DMS153 (cell line): Measurements from ENCODE around the gene IFNA16.
"Not testable (repeated sequence)": the region's sequence is repeated elsewhere in the genome, so short reads cannot be mapped to it uniquely, and the experiment has no call there.

Experiments
- DNase-seq: peaks from one replicate; lab custom pipeline; 2025; lab: John Stamatoyannopoulos, UW

IFNA16 gene

DNA sequence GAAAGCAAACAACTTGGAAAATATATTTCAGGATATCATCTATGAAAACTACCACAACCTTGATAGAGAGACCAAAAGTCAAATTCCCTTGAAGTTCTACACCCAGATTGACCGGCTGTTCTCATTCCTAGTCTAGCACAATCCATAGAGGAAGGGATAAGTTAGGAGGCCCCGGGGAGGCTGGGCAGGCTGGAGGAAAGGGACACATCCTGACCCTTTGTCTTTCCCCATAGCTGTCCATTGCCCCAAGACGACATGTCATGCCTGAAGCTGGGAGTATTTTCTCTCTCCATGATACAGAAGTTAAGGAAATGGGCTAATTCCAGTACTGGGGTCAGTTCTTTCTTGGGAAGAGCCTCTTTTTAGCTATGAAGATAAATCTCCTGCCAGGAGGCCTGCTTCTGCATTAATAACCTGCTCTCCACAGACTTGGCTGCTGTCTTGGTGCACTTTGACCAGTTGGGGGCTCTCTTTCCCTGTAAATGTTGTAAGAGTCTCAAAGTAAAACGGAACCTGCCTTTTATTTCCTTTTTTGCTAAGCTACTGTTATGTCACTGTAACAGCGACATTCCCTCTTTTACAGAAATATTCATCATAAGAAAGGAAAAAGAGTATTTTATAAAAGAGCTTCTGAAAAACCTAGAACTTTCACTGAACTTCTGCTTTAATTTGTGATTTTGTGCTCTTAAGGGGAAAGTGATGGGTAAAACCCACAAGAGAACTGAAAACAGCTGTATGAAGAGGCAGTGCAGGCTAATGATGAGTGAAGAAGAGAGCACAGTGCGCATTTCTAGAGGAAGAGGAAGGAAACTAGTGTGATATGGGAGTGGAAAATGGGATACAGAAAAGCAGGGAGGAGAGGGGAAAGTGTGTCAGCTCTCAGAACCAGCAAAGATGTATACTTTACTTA lies 22.0 kb downstream of the IFNA16 start:
- not testable (repeated sequence) for DNase-seq

DNA sequence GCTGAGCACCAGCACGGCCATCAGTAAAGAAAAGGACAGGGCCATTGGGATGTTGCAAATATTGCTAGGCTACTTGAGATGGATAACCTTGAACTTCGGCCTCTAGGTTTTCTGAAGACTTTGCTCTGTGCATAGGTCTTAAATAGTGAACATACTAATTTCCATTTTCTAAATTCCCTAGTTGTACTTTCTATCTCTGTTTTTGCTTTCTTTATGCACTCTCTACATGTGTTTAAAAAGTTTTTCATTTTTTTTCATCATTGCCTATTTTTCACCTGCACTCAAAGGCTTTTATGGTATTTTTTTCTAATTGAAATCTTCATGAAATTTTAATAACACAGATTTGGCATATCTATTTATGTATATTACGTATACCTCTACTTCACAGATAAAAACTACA lies 29.6 kb downstream of the IFNA16 start, which contains the start of gene IFNA4:
IFNA4 (minus strand) TSS at position 101 of the 400 bp plus-strand sequence; CDS start at position 45, 56 bp downstream.
- DNase-seq, result not testable (repeated sequence)

DNA sequence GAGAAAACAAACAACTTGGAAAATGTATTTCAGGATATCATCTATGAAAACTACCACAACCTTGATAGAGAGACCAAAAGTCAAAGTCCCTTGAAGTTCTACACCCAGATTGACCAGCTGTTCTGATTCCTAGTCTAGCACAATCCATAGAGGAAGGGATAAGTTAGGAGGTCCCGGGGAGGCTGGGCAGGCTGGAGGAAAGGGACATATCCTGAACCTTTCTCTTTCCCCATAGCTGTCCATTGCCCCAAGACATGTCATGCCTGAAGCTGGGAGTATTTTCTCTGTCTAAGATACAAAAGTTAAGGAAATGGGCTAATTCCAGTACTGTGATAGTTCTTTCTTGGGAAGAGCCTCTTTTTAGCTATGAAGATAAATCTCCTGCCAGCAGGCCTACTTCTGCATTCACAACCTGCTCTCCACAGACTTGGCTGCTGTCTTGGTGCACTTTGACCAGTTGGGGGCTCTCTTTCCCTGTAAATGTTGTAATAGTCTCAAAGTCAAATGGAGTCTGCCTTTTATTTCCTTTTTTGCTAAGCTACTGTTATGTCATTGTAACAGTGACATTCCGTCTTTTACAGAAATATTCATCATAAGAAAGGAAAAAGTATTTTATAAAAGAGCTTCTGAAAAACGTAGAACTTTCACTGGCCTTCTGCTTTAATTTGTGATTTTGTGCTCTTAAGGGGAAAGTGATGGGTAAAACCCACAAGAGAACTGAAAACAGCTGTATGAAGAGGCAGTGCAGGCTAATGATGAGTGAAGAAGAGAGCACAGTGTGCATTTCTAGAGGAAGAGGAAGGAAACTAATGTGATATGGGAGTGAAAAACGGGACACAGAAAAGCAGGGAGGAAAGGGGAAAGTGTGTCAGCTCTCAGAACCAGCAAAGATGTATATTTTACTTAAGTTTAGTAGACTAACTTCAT lies 34.0 kb downstream of the IFNA16 start:
- DNase-seq, result not testable (repeated sequence)

GRCh38 chr9:21174671-21175070 lies 42.4 kb downstream of the IFNA16 start:
- DNase-seq, result no peak

DNA sequence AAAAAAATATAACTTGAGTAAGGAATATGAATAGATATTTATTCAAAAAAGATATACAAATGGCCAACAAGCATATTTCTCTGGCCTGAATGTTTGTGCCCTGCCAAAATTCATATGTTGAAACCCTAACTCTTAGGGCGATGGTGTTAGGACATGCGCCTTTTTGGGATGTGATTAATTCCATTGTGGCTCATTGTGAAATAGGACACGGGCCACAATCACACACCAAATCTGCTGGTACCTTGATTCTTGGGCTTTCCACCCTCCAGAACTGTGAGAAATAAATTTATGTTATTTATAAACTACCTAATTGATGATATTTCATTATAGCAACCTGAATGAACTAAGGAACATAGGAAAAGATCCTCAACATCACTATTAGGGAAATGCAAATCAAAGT lies 45.0 kb downstream of the IFNA16 start:
- DNase-seq, result no peak

DNA sequence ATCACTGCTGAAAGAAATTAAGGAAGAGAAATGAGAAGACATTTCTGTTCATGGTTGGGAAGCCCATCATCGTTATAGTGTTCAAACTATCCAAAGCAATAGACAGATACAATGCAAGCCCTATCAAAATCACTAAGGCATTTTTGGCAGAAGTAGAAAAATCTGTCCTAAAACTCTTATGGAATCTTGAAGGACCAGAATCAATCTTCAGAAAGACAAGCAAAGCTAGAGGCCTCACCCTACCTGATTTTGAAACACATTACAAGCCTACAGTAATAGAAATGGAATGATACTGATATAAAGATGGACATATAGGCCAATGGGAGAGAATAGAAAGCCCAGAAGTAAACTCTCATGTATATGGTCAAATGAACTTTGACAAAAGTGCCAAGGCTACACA lies 45.8 kb downstream of the IFNA16 start:
- no peak for DNase-seq

DNA sequence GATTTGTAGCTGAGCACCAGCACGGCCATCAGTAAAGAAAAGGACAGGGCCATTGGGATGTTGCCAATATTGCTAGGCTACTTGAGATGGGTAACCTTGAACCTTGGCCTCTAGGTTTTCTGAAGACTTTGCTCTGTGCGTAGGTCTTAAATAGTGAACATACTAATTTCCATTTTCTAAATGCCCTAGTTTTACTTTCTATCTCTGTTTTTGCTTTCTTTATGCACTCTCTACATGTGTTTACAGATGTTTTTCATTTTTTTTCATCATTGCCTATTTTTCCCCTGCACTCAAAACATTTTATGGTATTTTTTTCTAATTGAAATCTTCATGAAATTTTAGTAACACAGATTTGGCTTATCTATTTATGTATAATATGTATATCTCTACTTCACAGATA lies 50.6 kb downstream of the IFNA16 start, which contains the start of gene IFNA21:
IFNA21 (minus strand) TSS at position 101 of the 400 bp plus-strand sequence; CDS start at position 53, 48 bp downstream.
- not testable (repeated sequence) for DNase-seq
